GM19324 (cell line): ENCODE results near the gene DDAH2.

ENCODE experiments used
- ATAC-seq: cut with Tn5 transposase; IDR thresholded peaks from one replicate; pipeline ENCODE4 v1.9.1; 2021; ENCODE audit warnings: mild to moderate bottlenecking, moderate library complexity; ENCODE audit not compliant: unreplicated experiment, low FRiP score

DDAH2 gene

GRCh38 chr6:31691564-31692108 lies 37.5 kb downstream of the DDAH2 start:
- no peak for ATAC-seq

- ATAC-seq, result no peak
Observed at GRCh38 chr6:31691078-31691463, 38.0 kb downstream of the DDAH2 start.

DNA sequence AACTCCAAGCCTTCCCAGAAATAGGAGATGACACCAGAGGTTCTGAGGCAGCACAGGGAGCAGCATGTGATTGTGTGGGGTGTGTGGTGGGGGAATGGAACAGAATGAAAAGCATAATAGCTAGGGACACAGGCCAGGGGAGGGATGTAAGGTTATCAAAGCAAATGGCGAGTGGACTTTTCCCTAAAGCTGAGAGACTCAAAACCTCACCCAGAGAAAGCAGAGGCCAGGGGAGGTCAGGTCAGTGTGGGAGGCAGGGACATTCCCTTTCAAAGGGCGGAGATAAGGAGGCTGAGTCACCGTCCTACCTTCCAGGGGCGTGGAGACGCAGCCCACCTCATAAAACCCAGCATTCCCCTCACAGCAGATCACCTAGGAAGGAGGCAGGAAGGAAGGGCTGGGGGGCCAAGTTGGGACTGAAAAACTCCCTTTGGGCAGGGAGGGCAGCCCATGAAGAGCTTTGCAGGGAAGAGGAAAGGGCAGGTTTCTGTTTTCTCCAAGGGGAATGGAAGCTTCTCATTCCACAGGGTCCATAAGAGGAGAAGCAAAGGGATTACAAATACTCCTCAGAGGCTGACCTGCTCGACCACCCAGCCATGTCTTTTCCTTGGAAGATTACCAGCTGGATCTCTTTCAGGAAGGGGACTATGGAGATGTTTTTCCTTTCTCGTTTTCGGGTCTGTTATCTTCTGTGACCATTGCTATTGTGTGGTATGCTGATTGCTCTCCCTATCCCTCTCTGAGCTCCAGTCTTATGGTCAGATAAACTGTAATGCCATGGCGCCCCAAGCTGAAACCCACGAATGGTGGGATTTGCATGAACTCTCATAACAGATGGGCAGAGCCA lies 38.6 kb downstream of the DDAH2 start:
- no peak for ATAC-seq

GRCh38 chr6:31689249-31690110 lies 39.6 kb downstream of the DDAH2 start:
- no peak for ATAC-seq

DNA sequence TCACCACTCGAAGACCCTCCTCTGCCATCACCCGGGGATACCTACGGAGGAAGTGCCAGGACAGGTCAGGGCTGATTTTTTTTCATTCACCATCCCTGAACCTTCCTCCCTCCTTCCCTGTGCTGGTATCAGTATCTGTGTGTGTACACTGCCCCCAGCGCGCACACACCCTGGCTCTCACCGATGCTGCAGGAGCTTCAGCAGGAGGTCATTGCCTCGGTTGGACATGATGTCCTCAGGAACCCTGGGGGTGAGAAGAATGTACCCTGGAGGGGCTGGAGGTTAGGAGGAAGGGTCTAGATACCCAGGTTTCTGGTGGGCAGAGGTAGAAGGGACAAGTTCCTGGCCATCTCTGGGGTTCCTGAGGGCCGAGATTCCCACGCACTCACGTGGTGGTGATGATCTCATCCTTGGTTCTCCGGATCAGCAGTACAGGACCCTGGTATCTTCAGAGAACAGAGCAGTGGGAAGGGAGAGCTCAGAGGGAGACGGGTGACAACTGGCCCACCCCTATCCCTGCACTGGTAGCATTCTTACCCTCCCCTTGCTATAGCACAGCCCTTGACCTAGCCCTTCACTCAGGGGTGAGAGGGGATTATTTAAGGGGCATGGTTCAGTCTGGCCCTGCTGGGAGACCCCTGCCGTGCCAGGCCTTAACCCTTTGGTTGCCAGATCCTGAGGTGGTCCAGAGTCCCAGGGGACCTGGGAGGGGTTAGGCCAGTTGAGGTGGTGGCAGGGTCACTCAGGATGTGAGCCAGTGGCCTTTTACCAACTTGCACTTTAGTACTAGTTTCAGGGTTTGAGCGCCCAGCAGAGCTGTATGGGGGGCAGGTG lies 41.0 kb downstream of the DDAH2 start:
- no peak for ATAC-seq

- no peak for ATAC-seq
Observed at GRCh38 chr6:31687321-31687720, 41.8 kb downstream of the DDAH2 start.

- no peak for ATAC-seq
Observed at GRCh38 chr6:31686483-31686882, 42.6 kb downstream of the DDAH2 start.

DNA sequence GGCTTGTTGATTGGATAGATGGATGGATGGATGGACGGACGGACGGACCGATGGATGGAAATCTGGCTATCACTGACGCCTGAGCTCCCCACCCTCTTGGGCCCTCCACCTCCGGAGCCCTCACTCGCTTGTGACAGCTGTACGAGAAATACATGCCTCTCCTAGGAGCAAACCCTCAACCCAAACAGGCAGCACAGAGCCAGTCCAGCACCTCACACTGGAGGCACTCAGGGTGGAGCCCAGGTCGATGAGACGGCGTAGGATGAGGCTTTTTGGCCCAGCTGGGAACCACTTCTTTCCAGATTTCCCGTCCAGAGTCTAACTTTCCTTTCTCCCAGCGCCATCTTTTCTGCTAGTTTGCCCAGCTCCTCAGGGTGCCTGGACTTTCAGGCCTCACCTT lies 45.5 kb downstream of the DDAH2 start:
- no peak for ATAC-seq

DNA sequence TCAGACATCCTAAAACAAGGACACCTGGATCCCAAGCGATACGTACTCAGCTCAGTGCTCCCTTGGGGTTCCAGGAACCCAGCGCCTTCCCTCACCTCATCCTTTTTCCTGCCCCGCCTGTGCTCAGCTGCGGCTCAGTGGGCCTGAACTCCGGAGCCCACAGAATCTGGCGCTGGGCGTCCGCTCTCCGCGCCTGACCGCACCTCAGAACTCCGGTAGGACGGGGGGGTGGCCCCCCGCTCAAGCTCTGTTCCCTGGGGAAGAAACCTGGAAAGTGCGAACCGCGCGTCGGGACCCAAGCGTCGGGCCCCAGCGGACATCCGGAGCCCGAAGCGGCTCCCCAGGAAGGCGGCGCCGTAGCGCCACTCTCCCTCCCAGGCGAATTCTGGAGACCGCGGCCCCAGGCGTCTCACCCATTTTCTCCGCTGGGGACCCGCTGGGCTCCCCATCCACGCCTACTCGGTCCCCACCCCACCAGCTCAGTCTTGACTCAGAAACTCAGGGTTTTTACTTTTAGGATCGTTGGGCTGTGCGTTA lies 47.9 kb downstream of the DDAH2 start:
- ATAC-seq, result no peak

- no peak for ATAC-seq
Observed at GRCh38 chr6:31680226-31681134, 48.6 kb downstream of the DDAH2 start, which contains the start of gene LY6G5C. Gene LY6G5C, minus strand, starts transcription at chr6:31681067. Its CDS starts 694 bp downstream, at chr6:31680373.

DNA sequence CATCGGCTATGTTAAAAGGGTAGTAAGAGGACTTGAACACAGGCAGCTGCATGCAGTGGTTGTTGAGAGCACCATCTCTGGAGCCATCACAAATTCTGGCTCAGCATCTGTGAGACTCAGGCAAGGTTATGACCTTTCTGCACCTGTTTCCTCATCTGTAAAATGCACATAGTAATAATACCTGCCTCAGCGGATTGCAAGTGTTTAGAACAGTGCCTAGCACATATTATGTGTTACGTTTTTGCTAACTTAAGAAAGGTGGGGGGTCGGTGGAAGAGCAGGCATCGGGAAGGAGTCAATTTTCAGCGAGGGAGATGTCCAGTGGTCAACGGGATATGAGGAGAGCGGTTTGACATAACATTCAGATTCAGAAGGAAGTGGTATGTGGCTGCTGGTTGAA lies 51.1 kb downstream of the DDAH2 start:
- ATAC-seq, result no peak
